Measurements from ENCODE around the gene GJB5. TPM values are rescaled to one million over a fixed set of nuclear protein-coding genes. Genes with fewer than 3 reads are reported as not detected.
A peak's percentile ranks its signal among the peaks of the same experiment; 100 is the strongest.
"Not testable (repeated sequence)": the region's sequence is repeated elsewhere in the genome, so short reads cannot be mapped to it uniquely, and the experiment has no call there.

The GJB5 gene
- total RNA-seq, 1 donor = not detected

DNA sequence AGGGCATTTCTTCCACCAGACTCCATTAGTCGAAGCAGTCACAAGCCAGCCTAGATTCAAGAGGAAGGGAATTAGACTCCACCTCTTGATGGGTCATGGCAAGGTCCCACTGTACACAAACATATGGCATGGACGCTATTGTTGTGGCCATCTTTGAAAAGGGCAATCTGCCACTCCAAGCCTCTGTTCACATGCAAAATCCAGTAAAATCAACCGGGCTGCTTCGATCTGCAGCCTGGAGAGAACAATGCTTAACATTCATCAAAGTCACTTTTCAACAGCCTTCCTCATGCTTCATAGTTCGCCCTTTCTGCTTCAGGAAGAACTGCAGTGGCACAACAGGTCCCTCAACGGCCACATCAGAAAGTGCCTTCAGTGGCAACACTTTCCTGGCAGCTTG, 28.0 kb upstream of the GJB5 start:
- H3K4me3 ChIP-seq (ENCODE audit: low read depth, low read length) = no peak overlapping the region
- DNase-seq (ENCODE audit: low read depth) = no peak
- TF ChIP-seq, protein P1, sequence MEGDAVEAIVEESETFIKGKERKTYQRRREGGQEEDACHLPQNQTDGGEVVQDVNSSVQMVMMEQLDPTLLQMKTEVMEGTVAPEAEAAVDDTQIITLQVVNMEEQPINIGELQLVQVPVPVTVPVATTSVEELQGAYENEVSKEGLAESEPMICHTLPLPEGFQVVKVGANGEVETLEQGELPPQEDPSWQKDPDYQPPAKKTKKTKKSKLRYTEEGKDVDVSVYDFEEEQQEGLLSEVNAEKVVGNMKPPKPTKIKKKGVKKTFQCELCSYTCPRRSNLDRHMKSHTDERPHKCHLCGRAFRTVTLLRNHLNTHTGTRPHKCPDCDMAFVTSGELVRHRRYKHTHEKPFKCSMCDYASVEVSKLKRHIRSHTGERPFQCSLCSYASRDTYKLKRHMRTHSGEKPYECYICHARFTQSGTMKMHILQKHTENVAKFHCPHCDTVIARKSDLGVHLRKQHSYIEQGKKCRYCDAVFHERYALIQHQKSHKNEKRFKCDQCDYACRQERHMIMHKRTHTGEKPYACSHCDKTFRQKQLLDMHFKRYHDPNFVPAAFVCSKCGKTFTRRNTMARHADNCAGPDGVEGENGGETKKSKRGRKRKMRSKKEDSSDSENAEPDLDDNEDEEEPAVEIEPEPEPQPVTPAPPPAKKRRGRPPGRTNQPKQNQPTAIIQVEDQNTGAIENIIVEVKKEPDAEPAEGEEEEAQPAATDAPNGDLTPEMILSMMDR (IDR thresholded peaks at IDR 0.05; ENCODE audit: insufficient read depth, low read length) = no peak

DNA sequence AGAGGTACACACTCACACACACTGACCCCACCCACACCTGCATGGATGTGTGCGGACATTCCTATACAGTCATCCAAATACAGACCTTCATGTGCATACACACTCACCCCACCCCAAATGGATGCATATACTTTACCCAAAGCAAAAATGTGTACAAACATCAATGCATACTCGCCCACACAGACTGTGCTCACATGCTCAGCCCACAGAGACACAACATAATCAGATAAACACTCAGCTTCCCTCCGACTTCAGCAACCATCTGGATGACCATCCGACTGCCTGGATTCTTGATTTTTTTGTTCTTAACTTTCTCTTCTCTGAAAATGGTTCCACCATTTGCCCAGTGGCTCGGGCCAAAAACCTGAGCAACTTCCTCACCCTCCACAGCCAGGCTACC, 24.4 kb upstream of the GJB5 start:
- TF ChIP-seq, protein P1 (IDR thresholded peaks at IDR 0.05; ENCODE audit: insufficient read depth, low read length) = no peak
- DNase-seq (ENCODE audit: low read depth) = no peak
- no peak overlapping the region for H3K4me3 ChIP-seq (ENCODE audit: low read depth, low read length)

DNA sequence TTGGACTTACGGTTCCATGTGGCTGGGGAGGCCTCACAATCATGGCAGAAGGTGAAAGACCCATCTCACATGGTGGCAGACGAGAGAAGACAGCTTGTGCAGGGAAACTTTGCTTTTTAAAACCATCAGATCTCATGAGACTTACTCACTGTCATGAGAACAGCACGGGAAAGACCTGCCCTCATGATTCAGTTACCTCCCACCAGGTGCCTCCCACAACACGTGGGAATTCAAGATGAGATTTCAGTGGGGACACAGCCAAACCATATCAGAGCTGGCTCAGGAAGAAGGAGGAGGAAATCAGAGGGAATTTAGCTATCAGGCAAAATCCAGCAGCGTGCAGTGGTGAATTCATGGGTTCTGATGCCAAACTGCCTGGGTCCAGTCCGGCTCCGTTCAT, 22.0 kb upstream of the GJB5 start:
- H3K4me3 ChIP-seq (ENCODE audit: low read depth, low read length); DNase-seq (ENCODE audit: low read depth): not testable (repeated sequence)

DNA sequence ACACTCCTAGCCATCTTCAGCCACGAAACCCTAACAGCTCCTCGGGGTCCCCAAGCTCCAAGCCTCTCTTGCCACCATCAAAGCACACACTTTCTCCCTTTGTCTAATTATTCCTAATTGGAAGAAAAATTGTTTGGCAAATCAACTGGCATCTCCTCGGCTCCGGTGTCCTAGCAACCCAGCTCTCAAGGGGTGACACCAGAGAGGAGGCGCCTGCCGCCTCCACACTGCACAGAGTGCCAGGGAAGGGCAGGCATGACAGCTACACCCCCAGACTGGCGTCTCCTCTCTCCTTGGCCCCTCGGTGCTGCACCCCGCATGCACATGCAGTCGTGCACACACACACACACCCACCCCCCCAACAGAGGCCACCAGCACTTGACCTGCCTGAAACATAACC, 18.2 kb upstream of the GJB5 start:
- H3K4me3 ChIP-seq (ENCODE audit: low read depth, low read length) = no peak overlapping the region
- TF ChIP-seq, protein P1 (IDR thresholded peaks at IDR 0.05; ENCODE audit: insufficient read depth, low read length) = no peak
- DNase-seq (ENCODE audit: low read depth) = no peak

DNA sequence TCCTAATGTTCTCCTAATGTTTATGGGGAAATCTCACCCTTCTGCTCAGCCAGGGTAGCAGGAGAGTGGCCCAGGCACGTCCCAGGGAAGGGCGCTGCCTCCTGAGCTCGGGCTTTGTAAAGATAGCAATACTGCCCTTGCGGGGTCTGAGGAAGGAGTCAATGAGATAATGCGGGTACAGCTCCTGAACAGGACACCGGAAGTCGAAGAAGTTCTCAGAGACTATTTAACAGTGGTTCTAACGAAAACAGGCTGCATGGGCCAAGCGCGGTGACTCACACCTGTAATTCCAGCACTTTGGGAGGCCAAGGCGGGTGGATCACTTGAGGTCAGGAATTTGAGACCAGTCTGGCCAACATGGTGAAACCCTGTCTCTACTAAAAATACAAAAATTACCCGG, 17.6 kb upstream of the GJB5 start:
- DNase-seq (ENCODE audit: low read depth); H3K4me3 ChIP-seq (ENCODE audit: low read depth, low read length): not testable (repeated sequence)

DNA sequence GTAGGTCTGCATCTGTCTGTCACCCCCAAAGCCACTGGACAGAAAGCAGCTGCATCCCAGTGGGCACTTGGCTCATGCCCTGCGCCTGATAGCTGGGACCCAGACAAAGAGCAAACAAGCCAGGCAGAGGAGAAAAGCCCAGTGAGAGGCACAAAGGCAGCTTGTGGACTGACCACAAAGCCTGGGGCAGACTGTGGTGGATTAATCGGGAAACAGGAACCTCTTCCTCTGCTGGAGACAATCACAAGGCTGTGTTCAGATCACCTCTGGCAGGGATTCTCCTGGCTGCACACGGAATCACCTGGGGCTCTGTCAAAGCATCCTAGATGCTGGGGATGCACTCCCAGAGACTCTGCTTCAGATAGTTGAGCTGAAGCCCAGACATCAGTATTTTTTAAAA, 15.2 kb upstream of the GJB5 start:
- H3K4me3 ChIP-seq (ENCODE audit: low read depth, low read length) = no peak overlapping the region
- TF ChIP-seq, protein P1 (IDR thresholded peaks at IDR 0.05; ENCODE audit: insufficient read depth, low read length) = no peak
- no peak for DNase-seq (ENCODE audit: low read depth)

DNA sequence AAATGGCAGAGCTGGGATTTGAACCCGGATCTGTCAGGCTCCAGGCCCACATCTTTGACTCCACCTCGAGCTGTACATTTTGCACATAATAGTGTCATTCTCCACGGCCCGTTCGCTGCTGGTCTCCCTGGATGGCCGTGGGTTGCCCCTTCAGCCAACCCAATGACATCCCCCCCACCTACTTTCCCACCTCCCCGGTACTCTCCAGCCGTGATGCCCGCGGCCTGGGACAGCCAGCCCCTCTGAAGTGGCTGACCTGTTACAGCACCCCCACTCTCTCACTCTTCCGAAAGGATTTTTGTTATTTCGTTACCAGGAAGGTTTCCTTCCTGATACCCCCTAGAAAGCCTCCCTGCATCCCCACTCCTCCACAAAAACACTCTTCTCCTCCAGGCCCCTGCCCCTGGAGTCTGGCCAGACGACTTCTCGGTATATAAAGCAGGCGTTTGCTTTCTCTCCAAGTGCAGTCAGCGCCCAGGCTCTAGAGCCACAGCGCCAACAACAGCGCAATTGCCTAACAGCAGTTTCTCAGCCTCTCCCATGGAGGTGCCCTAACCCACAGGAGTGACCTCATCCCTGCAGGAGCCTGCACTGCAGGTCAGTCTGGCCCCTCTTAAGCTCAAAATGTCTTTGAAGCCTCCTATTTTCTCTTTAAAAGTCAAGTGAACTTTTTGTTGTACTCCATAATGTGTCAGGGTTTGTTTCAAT, 14.5 kb upstream of the GJB5 start:
- TF ChIP-seq, protein P1 (IDR thresholded peaks at IDR 0.05; ENCODE audit: insufficient read depth, low read length) = no peak
- H3K4me3 ChIP-seq (ENCODE audit: low read depth, low read length) = no peak overlapping the region
- no peak for DNase-seq (ENCODE audit: low read depth)

DNA sequence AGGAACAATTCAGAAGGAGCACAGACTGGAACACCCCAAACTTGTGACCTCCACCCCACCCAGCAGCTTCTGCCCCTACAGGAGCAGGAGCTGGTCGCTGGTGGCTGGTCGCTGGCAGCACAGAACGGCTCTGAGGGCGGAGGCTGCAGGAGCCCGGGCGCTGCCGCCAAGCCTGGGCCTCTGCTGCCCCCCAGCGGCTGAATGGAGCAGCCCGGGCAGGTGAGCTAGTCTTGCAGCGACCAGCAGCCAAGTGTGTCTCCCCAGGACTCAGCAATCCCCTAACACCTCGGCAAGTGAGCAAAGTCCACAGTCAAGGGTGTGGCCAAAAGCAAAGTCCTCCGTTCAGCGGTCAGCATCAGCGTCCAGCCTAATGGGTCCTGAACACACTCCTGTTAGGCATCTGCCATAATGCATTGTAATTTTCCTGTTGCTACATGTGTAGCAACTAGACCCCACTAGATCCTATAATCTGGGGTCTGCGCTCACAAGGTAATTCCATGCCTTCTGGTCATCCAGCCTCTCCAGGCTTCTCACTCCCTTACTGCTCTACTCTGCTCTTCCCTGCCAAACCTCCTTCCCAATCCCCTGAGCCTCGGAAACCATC, 12.1 kb upstream of the GJB5 start:
- H3K4me3 ChIP-seq (ENCODE audit: low read depth, low read length) = no peak overlapping the region
- DNase-seq (ENCODE audit: low read depth) = peak; percentile 61
- TF ChIP-seq, protein P1 (IDR thresholded peaks at IDR 0.05; ENCODE audit: insufficient read depth, low read length) = peak; percentile 99
